HTR-8/SVneo (cell line): ENCODE measurements around the gene ARHGEF17.
A peak's percentile ranks its signal among the peaks of the same experiment; 100 is the strongest.

ENCODE experiments used
- DNase-seq: peaks from one replicate; pipeline ENCODE4 v3.0.0; 2011; ENCODE audit warnings: low spot score, mixed read lengths; ENCODE audit not compliant: insufficient read length
- FAIRE-seq: peaks from 2 replicates; lab custom pipeline; 2011; peaks lifted over from hg19 to GRCh38; lab: Jason Lieb, UNC

The ARHGEF17 gene

DNA sequence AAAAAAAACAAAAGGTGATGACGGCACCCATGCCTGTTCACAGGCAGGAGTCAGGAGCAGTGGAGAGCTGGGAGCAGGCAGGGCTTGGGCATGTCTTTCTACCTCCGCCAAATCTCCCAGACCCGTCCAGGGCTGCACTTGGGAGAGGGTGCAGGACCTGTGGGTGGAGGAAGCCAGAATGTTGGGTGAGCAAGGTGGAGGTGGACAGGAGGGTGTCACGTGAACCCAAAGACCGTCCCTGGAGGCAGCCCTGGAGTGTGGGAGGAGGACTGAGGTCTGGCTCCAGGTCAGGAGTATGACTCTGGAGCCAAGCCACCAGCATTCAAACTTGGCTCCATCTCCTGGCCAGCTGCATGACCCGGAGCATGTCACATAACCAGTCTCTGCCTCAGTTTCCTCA is 41.6 kb downstream of the ARHGEF17 start:
- no peak for DNase-seq
- FAIRE-seq: no peak

DNA sequence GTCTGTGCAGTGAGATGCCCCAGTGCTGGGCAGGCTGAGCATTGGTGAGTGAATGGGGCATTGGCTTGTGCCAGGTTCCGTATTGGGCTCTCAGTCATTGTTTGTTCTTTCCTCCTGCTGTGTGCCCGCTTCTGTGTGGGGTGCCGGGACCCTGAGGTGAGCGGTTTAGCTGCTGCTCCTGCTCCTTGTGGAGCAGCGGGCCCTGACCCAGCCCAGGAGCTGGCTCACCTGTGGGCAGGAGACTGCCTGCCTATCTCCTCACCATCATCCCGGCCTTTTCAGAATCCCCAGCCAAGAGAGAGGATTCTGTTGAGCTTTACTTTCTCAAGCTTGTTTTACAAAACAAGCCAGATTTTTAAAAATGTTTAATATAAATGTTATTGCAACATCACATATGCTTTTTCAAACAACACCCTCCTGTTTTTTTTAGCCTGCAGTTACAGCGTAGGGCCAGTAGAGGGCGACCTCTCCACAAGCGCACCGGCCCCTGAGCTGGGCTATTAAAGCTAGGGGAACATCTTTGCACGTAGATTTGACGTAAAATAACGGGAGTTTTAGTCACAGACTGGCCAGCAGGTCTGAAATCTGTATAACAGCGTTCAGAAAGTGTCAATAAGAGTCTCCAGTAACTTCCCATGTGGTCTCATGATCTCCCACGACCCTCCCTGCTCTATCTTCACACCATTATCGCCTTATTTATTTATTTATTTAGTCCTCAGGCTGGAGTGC is 43.0 kb downstream of the ARHGEF17 start:
- DNase-seq (peak; percentile 91), FAIRE-seq (peak; percentile 49)

DNA sequence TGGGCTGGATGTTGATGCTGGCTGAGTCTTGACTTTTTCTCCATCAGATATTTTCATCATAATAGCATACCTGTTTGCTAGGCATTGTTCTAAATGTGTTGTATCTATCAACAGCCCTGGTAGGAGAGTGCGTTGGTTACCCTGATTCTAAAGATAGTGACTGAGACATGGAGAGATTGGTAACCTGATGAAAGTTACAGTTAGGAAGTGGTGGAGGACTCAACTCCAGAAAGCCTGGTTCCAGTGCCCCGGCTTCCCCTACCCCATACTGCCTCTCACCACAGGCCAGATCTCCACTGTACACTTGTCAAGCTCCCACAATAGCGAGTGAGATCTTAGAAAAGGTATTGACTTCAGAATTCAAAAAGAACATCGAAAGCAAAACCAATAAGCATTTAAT is 45.3 kb downstream of the ARHGEF17 start:
- no peak for FAIRE-seq

DNA sequence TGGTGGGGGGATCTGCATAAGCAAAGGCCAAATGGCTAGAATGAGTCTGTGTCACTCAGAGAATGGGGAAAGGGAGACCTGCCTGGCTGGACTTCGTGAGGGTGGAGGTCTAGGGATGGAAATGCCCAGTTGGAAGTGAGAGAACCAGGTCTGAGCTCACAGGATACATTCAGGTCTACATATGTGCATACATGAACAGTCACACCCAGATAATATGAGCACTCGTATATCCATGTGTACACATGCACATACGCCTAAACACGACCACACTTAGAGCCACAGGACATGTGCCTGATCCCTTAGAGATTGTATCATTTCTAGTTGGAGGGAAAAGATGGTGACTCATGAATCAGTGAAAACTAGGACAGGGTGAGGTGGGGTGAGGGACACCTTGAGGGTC is 47.0 kb downstream of the ARHGEF17 start:
- no peak for DNase-seq
- peak; percentile 20 for FAIRE-seq

More for the DNA sequence above, 45.3 kb downstream of the ARHGEF17 start:
- DNase-seq: no peak

DNA sequence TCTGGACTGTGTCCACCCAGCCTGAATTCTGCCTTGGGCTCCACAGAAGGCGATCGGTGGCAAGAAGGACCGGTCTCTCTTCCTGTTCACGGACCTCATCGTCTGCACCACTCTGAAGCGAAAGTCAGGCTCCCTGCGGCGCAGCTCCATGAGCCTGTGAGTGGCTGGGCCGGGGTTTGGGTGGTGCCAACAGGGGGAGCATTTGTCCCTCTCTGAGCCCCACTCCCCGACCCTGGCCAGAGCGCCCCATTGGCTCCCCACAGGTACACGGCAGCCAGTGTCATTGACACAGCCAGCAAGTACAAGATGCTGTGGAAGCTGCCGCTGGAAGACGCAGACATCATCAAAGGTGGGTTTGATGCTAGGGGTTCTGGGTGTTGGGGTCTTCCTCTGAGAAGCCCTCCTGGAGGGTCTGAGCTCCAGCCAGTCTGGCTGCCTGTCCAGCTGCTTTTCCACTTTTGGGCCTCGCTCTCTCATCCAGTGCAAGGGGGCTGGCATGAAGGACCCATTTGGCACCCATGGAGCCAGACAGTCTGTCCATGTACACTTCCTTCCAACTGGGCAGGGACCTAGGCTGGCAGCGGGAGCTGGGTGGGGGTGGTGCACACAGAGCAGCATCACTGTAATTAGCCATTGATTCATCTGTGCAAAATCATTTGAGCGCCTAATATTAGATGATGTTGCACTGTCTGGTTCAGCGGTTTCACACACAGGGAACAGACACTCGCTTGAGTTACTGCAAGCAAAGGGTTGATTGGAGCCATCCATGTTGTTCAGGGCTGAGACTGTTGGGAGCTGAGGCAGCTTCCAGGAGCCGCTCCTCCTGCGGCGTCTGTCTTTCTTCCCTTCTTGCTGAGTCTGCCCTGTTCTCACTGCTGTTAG is 49.1 kb downstream of the ARHGEF17 start:
- FAIRE-seq (peak; percentile 9), DNase-seq (no peak)

DNA sequence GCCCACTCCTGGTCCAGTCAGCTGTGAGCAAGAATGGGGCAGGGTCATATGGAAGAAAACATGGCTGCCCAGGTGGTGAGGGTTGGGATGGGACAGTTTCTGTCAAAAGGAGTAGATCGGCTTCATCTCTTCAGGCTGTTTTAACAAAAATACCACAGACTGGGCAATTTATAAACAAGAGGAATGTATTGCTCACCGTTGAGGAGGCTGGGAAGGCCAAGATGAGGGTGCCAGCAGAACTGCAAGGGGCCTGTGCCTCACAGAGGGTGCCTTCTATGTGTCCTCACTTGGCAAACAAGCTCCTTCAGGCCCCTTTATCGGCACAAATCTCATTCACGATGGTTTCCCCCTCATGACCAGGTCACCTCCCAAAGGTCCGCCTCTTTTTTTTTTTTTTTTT is 50.0 kb downstream of the ARHGEF17 start:
- DNase-seq (no peak), FAIRE-seq (no peak)

DNA sequence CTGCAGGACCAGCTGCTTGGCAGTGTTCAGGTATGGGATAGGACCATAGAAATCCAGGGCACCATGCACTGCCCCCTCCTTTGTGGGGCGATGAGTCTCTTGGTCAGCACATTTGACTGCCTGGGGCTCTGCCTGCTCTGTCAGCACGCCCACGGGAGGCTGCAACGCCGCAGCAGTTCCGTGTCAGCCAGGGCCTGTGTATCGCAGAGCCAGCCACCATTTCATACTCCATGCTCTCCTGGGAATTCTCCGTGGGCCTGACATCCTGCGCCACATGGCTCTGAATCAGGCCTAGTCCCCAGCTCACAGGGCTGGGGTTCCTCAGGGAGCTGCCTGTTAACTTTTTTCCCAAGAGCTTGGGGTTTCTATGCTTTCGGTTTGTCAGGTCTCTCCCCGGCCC is 51.3 kb downstream of the ARHGEF17 start:
- DNase-seq: no peak
- FAIRE-seq: no peak

DNA sequence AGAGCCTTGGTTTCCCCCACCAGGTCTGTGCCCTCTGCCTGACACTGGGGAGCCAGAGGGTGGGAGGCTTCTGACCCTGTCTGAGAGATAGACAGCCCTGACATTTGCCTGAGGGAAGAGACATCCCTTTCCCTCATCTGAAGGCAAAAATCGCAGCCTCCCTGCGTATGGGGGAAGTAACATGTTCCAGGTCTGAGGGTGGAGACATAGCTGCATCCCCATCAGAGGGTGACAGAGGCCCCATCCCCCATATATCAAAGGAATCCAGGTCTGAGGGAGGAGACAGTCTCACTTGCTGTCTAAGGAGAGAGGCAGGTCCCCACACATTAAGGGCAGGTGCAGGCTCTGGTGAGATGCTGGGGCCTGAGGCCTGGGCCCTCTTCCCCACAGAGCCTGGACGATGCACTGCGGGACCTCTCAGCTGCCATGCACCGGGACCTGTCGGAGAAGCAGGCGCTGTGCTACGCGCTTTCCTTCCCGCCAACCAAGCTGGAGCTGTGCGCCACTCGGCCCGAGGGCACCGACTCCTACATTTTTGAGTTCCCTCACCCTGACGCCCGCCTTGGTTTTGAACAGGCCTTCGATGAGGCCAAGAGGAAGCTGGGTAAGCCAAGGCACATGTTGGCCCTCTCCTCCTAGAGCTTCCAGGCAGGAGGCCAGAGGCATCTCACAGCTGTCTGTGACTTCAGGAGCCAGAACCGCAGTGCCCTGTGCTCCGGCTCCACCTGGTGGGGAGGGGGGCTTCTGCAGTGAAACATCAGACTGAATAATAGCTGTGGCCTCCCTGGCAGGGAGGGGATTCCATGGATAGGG is 52.1 kb downstream of the ARHGEF17 start:
- peak; percentile 69 for FAIRE-seq

DNA sequence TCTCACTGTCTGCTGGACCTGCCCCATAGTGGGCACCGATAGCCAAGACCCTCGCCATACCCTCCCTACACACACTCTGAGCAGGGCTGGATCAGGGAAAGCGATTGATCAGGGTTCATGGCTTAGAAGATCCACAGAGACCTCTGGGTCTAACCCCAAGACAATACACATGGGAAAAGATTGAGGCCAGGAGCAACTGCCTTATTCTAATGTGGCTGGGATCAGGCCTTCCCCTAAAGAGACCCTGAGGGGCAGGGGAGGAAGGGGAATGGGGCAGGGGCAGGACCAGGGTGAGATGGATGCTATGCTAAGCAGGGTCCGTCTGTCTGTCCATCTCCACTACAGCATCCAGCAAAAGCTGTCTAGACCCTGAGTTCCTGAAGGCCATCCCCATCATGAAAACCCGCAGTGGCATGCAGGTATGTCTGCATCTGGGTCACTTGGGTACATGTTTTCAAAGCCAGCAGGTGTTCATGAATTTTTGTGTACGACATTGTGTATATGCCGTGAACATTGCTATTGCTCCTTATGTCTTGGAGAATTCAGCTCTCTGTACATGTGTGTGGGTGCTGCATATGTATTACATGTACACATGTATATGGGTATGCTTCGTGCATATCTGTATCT is 52.8 kb downstream of the ARHGEF17 start:
- DNase-seq: no peak
- FAIRE-seq: peak; percentile 94

More for the DNA sequence above, 52.1 kb downstream of the ARHGEF17 start:
- peak; percentile 48 for DNase-seq

DNA sequence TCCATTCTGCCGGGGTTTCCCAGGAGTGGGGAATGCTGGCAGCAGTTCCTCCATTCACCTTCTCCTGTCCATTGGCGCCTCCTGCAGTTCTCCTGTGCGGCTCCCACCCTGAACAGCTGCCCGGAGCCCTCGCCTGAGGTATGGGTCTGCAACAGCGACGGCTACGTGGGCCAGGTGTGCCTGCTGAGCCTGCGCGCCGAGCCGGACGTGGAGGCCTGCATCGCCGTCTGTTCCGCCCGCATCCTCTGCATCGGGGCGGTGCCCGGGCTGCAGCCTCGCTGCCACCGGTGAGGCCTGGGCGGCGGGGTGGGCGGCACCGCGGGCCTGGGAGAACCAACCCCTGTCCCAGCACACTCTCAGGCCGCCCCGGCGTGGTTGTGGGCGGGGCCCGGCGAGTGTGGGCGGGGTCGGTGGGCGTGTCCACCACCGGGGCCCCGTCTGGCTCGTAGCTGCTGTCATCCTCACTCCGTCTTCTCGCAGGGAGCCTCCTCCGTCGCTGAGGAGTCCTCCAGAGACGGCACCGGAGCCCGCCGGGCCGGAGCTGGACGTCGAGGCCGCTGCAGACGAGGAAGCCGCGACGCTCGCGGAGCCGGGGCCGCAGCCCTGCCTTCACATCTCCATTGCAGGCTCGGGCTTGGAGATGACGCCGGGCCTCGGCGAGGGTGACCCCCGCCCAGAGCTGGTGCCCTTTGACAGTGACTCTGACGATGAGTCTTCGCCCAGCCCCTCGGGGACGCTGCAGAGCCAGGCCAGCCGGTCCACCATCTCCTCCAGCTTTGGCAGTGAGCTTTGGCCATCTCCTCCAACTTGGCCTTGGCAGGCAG is 54.1 kb downstream of the ARHGEF17 start:
- DNase-seq (no peak), FAIRE-seq (no peak)

DNA sequence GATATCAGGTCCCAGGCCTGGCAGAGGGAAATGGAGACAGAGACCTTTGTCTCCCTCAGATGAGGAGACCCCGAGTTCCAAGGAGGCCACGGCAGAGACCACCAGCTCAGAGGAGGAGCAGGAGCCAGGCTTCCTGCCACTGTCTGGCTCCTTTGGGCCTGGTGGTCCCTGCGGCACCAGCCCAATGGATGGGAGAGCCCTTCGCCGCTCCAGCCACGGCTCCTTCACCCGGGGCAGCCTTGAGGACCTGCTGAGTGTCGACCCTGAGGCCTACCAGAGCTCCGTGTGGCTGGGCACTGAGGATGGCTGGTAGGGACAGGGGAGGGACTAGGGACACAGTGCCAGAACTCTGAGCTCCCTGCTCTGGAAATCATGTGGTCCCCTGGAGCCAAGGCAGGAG is 55.1 kb downstream of the ARHGEF17 start:
- no peak for DNase-seq
- FAIRE-seq: no peak

DNA sequence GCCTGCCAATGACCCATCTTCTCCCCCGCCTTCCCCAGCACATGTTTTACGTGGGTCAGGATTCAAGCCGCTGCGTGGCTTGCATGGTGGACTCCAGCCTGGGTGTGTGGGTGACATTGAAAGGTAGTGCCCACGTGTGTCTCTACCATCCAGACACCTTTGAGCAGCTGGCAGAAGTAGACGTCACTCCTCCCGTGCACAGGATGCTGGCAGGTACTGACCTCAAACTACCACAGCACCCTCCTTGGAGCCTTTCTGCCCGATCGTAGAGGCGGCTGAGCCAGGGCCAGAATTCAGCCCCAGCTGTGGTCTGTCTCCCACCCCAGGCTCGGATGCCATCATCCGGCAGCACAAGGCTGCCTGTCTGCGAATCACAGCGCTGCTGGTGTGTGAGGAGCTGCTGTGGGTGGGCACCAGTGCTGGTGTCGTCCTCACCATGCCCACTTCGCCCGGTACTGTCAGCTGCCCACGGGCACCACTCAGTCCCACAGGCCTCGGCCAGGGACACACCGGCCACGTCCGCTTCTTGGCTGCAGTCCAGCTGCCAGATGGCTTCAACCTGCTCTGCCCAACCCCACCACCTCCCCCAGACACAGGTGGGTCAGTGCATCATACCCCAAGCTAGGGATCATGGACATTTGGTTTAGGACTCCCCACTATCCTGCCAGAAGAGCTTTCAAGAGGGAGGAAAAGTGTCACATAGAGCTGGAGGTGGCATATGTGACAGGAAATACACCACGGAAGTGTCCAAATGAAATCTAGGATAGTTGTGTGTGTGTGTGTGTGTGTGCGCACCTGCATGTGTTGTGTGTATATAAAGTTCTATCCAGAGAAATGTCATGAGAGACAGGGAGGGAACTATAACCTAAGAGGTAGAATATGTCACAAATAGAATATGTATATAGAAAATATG is 57.5 kb downstream of the ARHGEF17 start:
- DNase-seq (no peak), FAIRE-seq (peak; percentile 46)

DNA sequence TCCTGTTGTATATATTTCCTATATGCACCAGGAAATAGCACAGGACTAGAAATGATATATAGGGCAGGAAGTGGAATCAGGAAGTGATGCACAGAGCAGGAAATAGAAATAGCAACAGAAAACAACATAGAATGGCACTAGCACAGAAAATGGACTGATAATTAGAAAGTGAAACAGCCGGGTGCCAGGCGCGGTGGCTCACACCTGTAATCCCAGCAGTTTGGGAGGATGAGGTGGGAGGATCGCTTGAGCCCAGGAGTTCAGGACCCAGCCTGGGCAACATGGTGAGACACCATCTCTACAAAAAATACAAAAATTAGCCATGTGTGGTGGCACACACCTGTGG is 58.2 kb downstream of the ARHGEF17 start:
- DNase-seq (no peak), FAIRE-seq (no peak)

DNA sequence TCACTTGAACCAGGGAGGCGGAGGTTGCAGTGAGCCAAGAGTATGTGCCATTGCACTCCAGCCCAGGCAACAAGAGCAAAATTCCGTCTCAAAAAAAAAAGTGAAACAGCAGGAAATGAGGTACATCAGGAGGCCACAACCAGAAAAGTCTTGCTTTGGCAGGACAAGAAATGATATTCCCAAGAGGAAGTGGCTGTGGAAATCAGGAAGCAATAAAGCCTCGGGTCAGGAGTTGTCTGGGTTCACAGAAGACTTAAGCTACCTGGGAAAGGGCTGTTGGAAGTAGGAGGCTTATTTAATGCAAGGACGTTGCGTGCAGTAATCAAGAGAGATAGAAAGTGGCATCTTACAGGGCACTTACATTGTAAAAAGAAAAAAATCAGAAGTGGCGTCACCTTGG is 58.9 kb downstream of the ARHGEF17 start:
- DNase-seq: no peak
- no peak for FAIRE-seq

DNA sequence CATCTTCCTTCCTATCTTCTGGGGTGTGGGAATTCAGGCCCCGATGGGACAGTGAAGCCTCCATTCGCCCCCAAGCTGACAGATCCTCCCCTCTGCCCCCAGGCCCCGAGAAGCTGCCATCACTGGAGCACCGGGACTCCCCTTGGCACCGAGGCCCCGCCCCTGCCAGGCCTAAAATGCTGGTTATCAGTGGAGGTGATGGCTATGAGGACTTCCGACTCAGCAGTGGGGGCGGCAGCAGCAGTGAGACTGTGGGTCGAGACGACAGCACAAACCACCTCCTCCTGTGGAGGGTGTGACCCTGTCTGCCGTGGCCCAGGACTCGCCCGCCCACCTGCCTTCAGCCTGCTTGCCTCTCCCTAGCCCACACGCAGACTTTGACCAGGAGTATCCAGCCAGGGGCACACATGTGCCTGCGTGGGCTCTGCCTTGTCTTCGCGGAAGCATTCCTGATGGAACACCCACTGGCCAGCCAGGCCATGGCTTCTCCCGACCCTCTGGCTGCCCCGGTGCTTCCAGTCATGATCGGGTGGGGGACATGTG is 59.5 kb downstream of the ARHGEF17 start:
- FAIRE-seq: peak; percentile 78

DNA sequence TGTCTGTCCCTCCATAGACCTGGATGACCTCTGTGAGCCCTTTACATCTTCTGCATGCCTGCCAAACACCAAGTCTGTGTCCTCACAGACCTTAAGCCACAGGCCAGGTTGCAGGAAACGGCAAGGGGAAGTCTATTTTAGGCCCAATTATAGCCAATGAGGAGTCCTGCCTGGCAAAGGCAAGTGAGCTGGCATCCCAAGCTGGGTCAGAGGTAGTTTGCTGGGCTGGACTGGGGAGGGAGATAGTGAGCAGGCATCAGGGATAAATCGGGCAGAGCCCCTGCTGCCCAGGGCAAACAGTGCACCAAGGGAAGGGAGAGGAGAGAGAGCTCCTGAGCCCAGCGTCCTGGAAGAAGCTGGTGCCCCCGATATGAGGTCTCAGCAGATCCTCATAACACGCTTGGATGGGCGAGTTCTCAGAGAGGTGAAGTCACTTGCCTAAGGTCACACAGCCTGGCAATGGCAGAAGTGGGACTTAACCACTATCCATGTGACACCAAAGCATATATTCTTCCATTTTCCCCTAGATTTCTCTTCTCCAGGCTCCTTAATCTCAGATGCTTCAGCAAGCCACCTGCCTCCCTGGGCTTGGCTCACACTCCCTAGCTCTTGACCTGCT is 64.4 kb downstream of the ARHGEF17 start:
- no peak for DNase-seq
- peak; percentile 33 for FAIRE-seq

More for the DNA sequence above, 59.5 kb downstream of the ARHGEF17 start:
- no peak for DNase-seq

DNA sequence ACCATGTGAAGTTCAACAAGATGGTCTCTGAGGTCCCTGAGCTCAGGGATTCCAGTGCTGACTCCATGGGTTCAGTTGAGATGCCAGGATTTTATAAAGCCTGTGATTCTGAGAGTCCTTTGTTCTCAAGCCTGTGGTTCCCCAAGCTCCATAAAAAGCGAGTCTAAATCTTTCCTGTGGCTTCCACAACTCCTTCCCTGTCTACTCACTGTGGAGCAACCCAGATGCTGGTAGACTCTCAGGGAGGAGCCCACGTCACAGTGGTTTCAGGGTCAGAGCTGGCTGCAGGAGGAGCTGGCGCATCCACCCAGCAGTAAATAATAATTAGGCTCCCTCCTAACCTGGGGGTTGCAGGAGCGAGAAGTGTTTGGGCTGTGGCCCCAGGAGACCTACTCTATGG is 66.1 kb downstream of the ARHGEF17 start:
- FAIRE-seq: no peak
- no peak for DNase-seq

DNA sequence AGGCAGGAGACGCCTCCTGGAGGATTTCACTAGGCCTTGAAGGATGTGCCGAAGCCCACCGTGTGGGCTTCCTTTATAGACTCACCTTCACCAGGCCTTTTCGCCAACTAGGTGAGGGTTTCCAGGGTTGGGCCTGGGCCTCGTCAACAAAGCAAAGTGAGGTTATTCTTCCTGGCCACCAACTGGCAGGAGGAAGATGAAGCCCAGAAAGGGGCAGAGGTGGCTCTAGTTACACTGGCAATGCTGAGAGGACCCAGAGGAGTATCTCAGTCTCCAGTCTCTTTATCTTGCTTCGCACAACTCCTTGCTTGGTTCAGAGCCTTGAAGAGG is 67.7 kb downstream of the ARHGEF17 start:
- FAIRE-seq: no peak

More for the DNA sequence above, 67.7 kb downstream of the ARHGEF17 start:
- DNase-seq: no peak
